HG03135 (cell line): ENCODE data around the gene ADAM8.

Experiments
- ATAC-seq: cut with Tn5 transposase; IDR thresholded peaks from one replicate; pipeline ENCODE4 v1.9.1; 2021; ENCODE audit warnings: mild to moderate bottlenecking, moderate library complexity; ENCODE audit not compliant: unreplicated experiment

The ADAM8 gene

DNA sequence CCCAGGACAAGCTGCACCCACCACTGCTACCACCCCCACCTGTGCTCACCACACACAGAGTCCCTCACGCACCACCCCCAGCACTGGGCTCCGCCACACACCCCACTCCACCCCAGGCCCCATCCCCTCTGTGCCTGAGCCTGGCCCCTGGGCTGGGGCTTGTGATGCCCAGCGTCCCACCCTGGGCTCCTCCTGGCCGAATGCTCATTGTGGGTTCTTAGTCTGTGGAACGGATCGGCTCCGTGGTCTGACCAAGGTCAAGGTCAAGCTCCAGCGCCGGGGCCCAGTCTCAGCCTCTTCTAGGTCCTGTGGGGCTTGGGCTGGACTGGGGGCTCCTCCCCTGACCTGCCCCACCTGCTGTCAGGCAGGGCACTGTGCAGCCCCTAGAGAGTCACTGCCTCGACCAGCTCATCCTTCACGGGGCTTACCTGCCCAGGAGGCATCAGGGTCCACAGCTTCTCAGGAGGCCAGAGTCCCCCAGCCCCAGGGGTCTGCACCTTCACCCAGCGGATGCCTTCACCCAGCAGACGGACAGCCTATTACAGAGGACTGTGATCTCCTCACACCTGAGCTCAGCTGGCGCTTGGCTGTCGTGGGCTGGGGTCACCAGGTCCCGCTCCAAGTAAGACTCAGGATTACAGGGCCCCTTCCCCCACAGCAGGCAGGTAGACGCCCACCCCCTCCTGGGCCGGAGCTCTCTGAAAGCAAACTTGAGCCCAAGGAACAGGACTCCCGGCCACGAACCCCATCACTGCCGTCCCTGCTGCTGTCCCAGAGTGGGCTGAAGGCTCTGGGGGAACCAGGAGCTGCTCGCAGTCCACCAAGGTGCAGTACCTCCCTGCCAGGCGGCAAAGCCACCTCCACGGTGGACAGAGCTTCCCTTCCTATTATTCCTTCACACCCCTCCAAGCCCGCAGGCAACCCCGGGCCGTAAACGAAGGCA, 61.9 kb downstream of the ADAM8 start:
- ATAC-seq: no peak

DNA sequence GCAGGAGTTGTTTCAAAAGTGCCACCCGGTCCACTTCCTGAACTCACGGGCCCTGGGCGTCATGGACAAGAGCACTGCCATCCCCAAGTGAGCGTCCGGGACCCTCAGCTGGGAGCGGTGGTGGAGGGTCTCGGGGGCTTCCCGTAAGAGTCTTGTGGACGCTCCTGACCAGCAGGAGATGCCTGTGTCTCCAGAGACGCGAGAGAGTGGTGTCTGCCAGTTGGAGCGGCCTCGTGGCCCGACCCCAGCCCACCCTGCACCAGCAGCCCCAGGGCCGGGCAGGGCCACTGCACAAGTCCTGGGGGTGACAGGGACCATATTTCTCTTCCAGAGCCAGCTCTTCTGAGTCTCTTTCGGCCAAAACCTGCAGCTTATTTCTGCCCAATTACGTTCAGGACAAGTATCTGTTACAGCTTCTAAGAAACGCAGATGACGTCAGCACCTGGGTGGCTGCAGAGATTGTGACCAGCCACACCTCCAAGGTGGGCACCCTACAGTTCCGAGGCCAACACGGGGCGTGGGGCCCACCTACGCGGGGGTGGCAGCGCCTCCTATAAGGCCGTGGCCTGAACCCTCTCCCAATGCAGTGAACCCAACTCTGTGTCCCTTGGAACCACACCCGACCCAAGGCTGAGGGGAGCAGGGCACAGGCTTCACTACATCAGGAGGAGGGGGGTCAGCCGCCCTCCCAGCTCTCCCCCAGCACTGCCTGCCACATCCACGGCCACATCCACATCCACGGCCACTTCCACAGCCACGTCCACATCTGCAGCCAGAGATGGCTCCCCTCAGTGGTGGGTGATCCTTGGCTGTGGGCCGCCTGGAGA, 62.8 kb downstream of the ADAM8 start:
- no peak for ATAC-seq

DNA sequence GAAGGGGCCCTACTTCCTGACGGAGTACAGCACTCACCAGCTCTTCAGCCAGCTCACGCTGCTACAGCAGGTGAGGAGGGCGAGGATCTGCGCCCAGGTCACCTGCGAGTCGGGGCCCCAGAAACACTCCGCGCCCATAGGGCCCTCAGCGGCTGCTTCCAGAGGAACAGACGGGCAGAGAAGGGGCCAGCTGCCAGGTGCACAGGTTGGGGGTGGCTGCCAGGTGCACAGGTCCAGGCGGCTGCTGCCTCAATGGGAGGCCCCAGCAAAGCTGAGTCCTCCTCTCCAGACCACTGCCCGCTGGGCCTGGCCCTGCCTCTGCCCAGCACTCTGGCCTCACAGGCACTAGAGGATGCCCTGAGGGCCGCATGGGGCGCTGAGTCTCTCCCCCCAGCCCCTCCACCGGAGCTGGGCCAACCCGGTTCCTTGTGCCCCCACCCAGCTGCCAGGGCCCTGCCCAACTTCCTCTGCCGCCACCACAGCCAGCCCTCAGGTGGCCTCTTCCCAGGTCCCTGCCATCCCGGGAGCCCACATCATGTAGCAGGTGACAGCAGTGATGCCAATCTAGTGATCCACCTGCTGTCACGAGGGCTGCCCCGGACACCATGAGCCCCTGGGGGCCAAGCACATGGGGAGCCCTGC, 63.7 kb downstream of the ADAM8 start:
- ATAC-seq: no peak
